HG03097 (cell line): Measurements from ENCODE around the gene GARIN5B.

ENCODE experiments used
- ATAC-seq: cut with Tn5 transposase; IDR thresholded peaks from one replicate; pipeline ENCODE4 v1.9.1; 2021; ENCODE audit not compliant: unreplicated experiment, low FRiP score

The GARIN5B gene

DNA sequence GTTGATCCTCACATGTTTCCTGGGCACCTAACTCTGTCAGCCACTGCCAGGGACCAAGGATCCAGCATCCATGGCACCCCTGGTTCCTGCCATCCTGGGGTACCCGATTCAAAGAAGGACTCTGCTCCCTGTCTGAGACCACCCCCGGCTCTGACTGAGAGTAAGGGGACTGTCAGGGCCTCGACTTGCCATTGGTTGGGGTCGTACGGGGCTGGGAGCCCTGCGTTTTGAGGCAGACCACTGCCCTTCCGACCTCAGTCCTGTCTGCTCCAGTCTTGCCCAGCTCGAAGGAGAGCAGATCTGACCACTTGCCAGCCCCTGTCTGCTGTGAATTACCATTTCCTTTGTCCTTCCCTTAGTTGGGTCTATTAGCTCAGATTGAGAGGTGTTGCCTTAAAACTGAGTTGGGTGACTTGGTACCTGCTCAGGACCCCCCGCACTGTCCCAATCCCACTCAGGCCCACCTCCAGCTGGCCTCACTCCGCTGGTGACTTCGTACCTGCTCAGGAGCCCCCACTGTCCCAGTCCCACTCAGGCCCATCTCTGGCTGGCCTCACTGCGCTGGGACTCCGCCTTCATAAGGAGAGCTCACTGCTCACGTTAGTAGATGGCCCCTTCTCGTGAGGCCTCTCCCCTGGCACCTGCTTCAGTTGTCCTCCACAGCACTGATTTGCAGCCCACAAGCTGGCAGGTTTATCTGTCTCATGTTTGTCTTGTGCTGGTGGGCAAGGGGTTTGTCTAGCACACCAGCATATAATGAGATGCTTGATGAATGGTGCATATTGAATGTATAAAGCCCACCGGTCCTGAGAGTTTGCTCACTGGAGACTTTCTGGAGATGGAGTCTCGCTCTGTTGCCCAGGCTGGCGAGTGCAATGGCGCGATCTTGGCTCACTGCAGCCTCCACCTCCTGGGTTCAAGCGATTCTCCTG, 26.6 kb upstream of the GARIN5B start:
- ATAC-seq = no peak

- no peak for ATAC-seq
These were observed 24.9 kb upstream of the GARIN5B start for GRCh38 chr19:55387736-55388497.

DNA sequence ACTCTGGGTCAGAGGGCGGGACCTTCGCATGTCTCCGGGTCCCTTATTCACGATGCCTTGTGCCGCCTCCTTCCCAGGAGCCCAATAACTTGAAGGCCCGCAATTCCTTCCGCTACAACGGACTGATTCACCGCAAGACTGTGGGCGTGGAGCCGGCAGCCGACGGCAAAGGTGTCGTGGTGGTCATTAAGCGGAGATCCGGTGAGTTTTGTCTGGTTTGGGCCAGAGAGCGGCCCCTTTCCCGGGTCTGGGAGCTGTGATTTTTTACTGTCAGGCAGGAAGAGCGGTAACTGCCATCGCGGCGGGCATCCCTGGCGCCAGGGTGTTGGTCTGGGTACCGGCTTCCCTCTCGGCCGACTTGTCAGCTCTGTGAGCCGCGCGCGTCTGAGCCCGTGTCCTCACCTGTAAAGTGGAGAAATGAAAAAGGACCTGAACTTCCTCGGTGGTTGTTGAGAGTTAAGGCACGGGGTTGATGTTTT, 23.5 kb upstream of the GARIN5B start:
- ATAC-seq = no peak

- peak; percentile 78 for ATAC-seq
These were observed 22.8 kb upstream of the GARIN5B start, which contains the start of gene RPL28 for GRCh38 chr19:55385724-55386492. Gene RPL28 (plus strand): TSS chr19:55385932. CDS start chr19:55386358, 426 bp downstream.

- ATAC-seq = peak; percentile 49
These were observed 22.1 kb upstream of the GARIN5B start for GRCh38 chr19:55384920-55385723.

DNA sequence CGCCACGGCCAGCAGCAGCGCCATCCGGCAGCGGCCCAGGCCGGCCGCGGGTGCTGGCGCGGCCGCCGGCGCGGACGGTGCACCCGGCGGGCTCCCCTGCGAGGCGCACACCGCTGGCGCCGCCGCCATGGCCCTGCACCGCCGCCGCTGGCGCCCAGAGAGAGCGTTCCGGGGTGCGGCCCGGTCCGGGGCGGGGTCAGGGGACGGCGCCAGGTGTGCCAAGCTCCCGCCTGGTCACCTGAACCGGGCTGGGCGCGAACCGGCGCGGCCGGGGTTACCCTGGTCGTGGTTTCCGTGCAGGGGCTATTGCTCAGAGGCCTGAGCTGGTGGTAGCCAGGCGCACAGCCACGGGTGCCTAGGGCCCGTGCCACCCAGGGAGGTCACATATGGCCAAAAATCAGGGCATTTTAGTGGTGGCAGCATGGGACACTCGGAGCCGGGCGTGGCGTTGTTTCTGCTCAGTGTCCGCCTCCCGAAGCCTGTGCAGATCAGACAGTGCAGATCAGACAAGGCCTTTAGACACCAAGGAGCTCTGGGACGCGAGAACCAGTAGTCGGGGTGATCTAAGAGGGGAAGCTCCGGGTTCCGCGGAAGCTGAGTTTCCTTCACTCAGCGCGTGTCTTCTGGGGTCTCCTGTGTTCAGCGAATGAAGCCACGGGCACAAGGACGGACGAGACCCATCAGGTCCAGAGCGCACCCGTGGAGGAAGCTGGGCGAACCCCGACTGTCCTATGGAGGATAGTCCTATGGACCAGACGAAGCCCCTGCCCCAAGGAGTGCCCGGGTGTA, 21.3 kb upstream of the GARIN5B start, which contains the start of gene TMEM238:
Gene TMEM238 (minus strand): TSS at position 162 of the 789 bp plus-strand sequence. CDS start 33 bp downstream, at position 129.
- ATAC-seq = no peak

- no peak for ATAC-seq
These were observed 20.4 kb upstream of the GARIN5B start for GRCh38 chr19:55383279-55384130.

DNA sequence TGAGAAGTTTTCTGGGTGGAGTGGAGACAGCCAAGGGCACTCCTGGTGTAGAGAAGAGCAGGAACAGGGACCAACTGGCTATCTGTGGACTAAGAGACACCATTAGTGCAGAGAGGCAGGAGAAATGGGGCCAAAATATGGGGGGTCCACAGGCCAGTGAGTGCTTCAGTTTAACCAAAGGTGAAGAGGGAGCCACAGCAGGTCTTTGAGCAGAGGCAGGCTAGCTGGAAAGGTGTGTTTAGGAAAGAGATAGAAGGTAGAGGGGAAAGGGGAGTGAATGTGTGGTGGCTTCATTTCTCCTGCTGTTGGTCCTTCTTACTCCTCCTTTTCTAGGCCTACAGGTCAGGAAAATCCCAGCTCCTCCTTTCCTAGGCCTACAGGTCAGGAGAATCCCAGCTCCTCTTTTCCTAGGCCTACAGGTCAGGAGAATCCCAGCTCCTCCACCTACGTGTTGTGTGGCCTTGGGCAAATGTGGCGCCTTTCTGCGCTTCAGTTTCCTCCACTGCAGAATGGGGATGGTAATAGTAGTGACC, 19.5 kb upstream of the GARIN5B start:
- no peak for ATAC-seq

GRCh38 chr19:55382013-55382412, 19.0 kb upstream of the GARIN5B start:
- ATAC-seq = no peak

- no peak for ATAC-seq
These were observed 16.1 kb upstream of the GARIN5B start for GRCh38 chr19:55379174-55379573.

GRCh38 chr19:55377356-55378131, 14.5 kb upstream of the GARIN5B start:
- no peak for ATAC-seq

DNA sequence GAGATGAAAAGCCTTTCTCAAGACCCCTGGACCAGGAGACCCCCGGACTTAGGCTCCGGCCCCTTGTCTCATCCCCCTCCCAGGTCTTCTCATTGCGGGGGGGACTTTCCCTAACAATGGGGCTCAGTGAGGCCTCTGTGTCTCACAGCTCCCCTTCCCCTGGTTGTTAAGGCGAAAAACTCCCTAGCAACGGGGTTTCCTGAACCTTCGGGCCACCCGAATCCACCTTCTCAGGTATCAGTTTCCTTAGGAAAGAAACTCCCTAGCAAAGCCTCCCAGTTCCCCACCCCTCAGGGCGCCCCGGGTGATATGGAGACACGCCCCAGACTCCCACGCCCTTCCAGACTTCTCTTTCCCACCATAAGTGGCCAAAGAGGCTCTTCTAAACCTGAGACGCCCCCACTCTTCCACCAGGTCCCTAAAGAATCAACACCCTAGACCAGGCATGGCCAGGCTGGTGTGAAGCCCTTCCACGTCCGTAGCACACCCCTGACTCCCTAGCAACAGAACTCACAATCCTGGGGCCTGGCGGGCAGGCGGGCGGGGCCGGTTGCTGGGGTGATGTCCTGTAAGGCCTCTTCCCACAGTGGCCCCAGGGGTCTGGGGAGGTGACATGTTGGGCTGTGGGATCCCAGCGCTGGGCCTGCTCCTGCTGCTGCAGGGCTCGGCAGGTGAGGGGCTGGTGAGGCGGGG, 13.3 kb upstream of the GARIN5B start, which contains the start of gene TMEM190:
Gene TMEM190 (plus strand): TSS at position 586 of the 693 bp plus-strand sequence. CDS start 28 bp downstream, at position 614.
- no peak for ATAC-seq

DNA sequence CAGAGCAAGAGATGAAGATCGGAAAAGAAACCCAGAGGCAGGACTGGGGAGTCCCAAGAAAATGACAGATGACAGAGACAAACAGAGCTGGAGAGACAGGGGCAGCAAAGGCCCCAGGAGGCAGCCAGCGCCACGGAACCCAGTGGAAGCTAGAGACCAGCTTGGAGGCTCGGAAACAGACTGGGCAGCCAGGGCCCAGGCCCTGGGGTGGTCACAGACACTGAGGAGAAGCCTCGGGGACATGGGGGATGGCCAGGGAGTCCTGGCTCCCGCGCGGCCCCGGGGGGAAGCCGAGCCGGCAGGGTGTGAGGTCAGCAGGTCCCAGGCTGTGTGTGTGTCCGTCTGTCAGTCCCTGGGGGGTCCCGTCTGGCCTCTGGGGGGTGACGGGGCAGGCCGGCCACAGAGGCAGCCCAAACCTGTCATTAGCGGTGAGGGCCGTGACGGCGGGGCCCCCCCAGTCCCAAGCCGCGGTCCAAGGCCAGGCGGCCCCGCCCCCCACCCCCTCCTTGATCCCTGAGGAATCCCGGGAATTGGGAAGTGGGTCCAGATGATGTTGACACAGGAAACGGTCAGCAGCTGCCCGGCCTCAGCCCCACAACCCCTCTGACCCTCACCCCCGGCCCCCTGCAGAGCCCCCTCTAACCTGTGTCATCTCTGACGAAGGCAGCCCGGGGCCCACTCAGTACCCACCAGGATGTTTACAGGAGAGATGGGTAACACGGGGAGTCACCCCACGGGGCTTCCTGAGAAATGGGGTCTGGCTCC, 11.1 kb upstream of the GARIN5B start:
- ATAC-seq = no peak

- ATAC-seq = no peak
These were observed 10.4 kb upstream of the GARIN5B start for GRCh38 chr19:55373306-55373992.
